HL-60 (cell line): Measurements from ENCODE around the gene GABBR2.

ENCODE experiments used
- DNase-seq, 2 experiments: peaks; one replicate each; pipeline ENCODE4 v3.0.0-alpha.2; 2010 to 2020; ENCODE audit warnings: low read depth in 1 of 2, low spot score in 1 of 2
- H3K27ac ChIP-seq: fragments of 250-450 bp; sonication (Bioruptor Pico); replicated peaks from 2 replicates; pipeline ENCODE4 v1.5.1; 2020; ENCODE audit warnings: mild to moderate bottlenecking, moderate library complexity
- H3K27me3 ChIP-seq: fragments of 250-450 bp; sonication (Bioruptor Pico); 2 replicates; pipeline ENCODE4 v1.5.1; 2021; ENCODE audit warnings: mild to moderate bottlenecking, moderate library complexity; ENCODE audit not compliant: insufficient read depth, poor library complexity, severe bottlenecking
- H3K4me3 ChIP-seq: replicated peaks from 2 replicates; pipeline ENCODE4 v1.5.1; 2011; ENCODE audit warnings: mild to moderate bottlenecking, control low read depth, low read length; ENCODE audit not compliant: insufficient read depth
- GABPA ChIP-seq: IDR thresholded peaks from 2 replicates; pipeline ENCODE4 v1.6.1; 2012; ENCODE audit warnings: low read depth
- POLR2AphosphoS5 ChIP-seq: IDR thresholded peaks from 2 replicates; pipeline ENCODE4 v1.6.1; 2012; ENCODE audit warnings: low read depth
- REST ChIP-seq: IDR thresholded peaks from 2 replicates; pipeline ENCODE4 v1.6.1; 2012; ENCODE audit warnings: low read depth; ENCODE audit not compliant: insufficient replicate concordance
- SPI1 ChIP-seq: IDR thresholded peaks from 2 replicates; pipeline ENCODE4 v1.6.1; 2012; ENCODE audit warnings: low read depth, mild to moderate bottlenecking, borderline replicate concordance
- TF ChIP-seq, protein P1 (sequence below): IDR thresholded peaks from one replicate; pipeline ENCODE4 v1.5.1; 2011; ENCODE audit warnings: low read length, control low read depth, inconsistent platforms; ENCODE audit not compliant: insufficient read depth

The GABBR2 gene

GRCh38 chr9:98536542-98537173, 172.1 kb downstream of the GABBR2 start:
- Histone ChIP-seq H3K27me3 (no peaks in the 10 kb centered on the region), H3K4me3 (no peak overlapping the region), H3K27ac (no peak overlapping the region)
- DNase-seq: peak; percentile 27 to 54
- TF ChIP-seq, protein P1, sequence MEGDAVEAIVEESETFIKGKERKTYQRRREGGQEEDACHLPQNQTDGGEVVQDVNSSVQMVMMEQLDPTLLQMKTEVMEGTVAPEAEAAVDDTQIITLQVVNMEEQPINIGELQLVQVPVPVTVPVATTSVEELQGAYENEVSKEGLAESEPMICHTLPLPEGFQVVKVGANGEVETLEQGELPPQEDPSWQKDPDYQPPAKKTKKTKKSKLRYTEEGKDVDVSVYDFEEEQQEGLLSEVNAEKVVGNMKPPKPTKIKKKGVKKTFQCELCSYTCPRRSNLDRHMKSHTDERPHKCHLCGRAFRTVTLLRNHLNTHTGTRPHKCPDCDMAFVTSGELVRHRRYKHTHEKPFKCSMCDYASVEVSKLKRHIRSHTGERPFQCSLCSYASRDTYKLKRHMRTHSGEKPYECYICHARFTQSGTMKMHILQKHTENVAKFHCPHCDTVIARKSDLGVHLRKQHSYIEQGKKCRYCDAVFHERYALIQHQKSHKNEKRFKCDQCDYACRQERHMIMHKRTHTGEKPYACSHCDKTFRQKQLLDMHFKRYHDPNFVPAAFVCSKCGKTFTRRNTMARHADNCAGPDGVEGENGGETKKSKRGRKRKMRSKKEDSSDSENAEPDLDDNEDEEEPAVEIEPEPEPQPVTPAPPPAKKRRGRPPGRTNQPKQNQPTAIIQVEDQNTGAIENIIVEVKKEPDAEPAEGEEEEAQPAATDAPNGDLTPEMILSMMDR: peak; percentile 73
- TF ChIP-seq SPI1: no peak

- DNase-seq: no peak
- no peak for TF ChIP-seq POLR2AphosphoS5
- TF ChIP-seq, protein P1: no peak
- TF ChIP-seq SPI1: no peak
- no peak for TF ChIP-seq REST
- TF ChIP-seq GABPA: no peak
- no peak overlapping the region for H3K4me3 ChIP-seq
- H3K27ac ChIP-seq: no peak overlapping the region
- peaks cover 3% of the 10 kb centered on the region for H3K27me3 ChIP-seq
These were observed 174.9 kb downstream of the GABBR2 start for GRCh38 chr9:98533866-98534265.

- no peak for DNase-seq
- H3K27ac ChIP-seq: no peak overlapping the region
- H3K27me3 ChIP-seq: peaks cover 3% of the 10 kb centered on the region
- TF ChIP-seq REST (no peak), SPI1 (no peak), POLR2AphosphoS5 (no peak), GABPA (no peak)
- TF ChIP-seq, protein P1: no peak
- H3K4me3 ChIP-seq: no peak overlapping the region
These were observed 175.6 kb downstream of the GABBR2 start for GRCh38 chr9:98533132-98533531.

DNA sequence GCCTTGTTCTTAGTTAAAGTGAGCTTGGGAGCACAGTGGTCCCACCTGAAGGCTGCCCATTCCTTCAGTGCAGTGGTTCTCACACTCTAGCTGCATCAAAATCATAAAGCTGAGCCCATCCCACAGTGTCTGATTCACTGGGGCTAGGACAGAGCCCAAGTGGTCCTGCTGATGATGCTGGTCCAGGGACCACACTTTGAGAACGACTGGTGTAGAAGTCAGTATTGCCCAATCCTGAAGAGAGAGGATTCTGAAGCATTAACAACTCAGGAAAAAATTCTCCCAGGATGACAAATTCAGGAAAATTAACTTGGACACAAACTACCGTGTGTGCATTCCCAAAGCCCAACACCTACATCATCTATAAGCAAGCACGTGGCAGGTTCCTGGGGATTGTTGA, 176.2 kb downstream of the GABBR2 start:
- peaks cover 3% of the 10 kb centered on the region for H3K27me3 ChIP-seq
- no peak overlapping the region for H3K27ac ChIP-seq
- no peak overlapping the region for H3K4me3 ChIP-seq
- TF ChIP-seq REST (no peak), POLR2AphosphoS5 (no peak), SPI1 (no peak), GABPA (no peak)
- TF ChIP-seq, protein P1: no peak
- no peak for DNase-seq
